ENCODE measurements around the gene RTP3. TPM values are rescaled to one million over a fixed set of nuclear protein-coding genes. Genes with fewer than 3 reads are reported as not detected.

The RTP3 gene
- total and polyA plus RNA-seq, 7 donors, result not detected

GRCh38 chr3:46538803-46539442 lies 41.1 kb downstream of the RTP3 start:
- Histone ChIP-seq H3K4me3 (no peak overlapping the region), H3K27me3 (no peaks in the 10 kb centered on the region), H3K9me3 (no peaks in the 10 kb centered on the region), H3K36me3 (peaks cover 0 to 5% (median 0%) of the 10 kb centered on the region in 4 donors), H3K4me1 (no peaks in the 10 kb centered on the region), H3K27ac (no peak overlapping the region)
- intact Hi-C loops (cut with DNase I), result no loop called here
- WGBS, 2 donors, result 30 to 69% methylated on average over 14 of the region's 14 CpGs
- DNase-seq, result peak; percentile 72
- TF ChIP-seq POLR2A (IDR thresholded peaks at IDR 0.05), result no peak
- no peak for TF ChIP-seq EP300 (IDR thresholded peaks at IDR 0.05)
- no peak for TF ChIP-seq CTCF (IDR thresholded peaks at IDR 0.05)
- no peak for TF ChIP-seq POLR2AphosphoS5 (IDR thresholded peaks at IDR 0.05)

GRCh38 chr3:46539443-46540005 lies 41.7 kb downstream of the RTP3 start:
- intact Hi-C loops (cut with DNase I), result no loop called here
- no peak for DNase-seq
- H3K27ac ChIP-seq, result no peak overlapping the region
- H3K9me3 ChIP-seq, result no peaks in the 10 kb centered on the region
- peaks cover 0 to 7% (median 0%) of the 10 kb centered on the region in 4 donors for H3K36me3 ChIP-seq
- TF ChIP-seq POLR2A (IDR thresholded peaks at IDR 0.05) (no peak), POLR2AphosphoS5 (IDR thresholded peaks at IDR 0.05) (no peak), EP300 (IDR thresholded peaks at IDR 0.05) (no peak), CTCF (IDR thresholded peaks at IDR 0.05) (no peak)
- no peaks in the 10 kb centered on the region for H3K27me3 ChIP-seq
- no peaks in the 10 kb centered on the region for H3K4me1 ChIP-seq
- 80 to 86% methylated on average over 9 of the region's 9 CpGs for WGBS, 2 donors
- H3K4me3 ChIP-seq, result no peak overlapping the region

- Histone ChIP-seq H3K36me3 (peaks cover 0 to 13% (median 0%) of the 10 kb centered on the region in 4 donors), H3K27ac (no peak overlapping the region), H3K4me1 (no peaks in the 10 kb centered on the region), H3K27me3 (no peaks in the 10 kb centered on the region), H3K9me3 (no peaks in the 10 kb centered on the region), H3K4me3 (no peak overlapping the region)
- TF ChIP-seq CTCF (IDR thresholded peaks at IDR 0.05) (no peak), POLR2AphosphoS5 (IDR thresholded peaks at IDR 0.05) (no peak), POLR2A (IDR thresholded peaks at IDR 0.05) (no peak), EP300 (IDR thresholded peaks at IDR 0.05) (no peak)
- 94% methylated on average over 4 of the region's 4 CpGs for WGBS, 2 donors
- intact Hi-C loops (cut with DNase I), result no loop called here
- no peak for DNase-seq
These were observed 42.8 kb downstream of the RTP3 start for GRCh38 chr3:46540550-46540949.

- TF ChIP-seq EP300 (IDR thresholded peaks at IDR 0.05), result no peak
- no peak for TF ChIP-seq POLR2AphosphoS5 (IDR thresholded peaks at IDR 0.05)
- no peak for TF ChIP-seq CTCF (IDR thresholded peaks at IDR 0.05)
- H3K9me3 ChIP-seq, result no peaks in the 10 kb centered on the region
- no peak for DNase-seq
- 72 to 84% methylated on average over 1 of the region's 1 CpG for WGBS, 2 donors
- intact Hi-C loops (cut with DNase I), result no loop called here
- H3K27ac ChIP-seq, result no peak overlapping the region
- H3K36me3 ChIP-seq, result peaks cover 0 to 8% (median 0%) of the 10 kb centered on the region in 4 donors
- H3K4me1 ChIP-seq, result no peaks in the 10 kb centered on the region
- no peaks in the 10 kb centered on the region for H3K27me3 ChIP-seq
- no peak overlapping the region for H3K4me3 ChIP-seq
These were observed 44.1 kb downstream of the RTP3 start for GRCh38 chr3:46541835-46542234.

All from sigmoid colon (tissue), 7 donors.